Measurements from ENCODE around the gene RPL31. TPM values are rescaled to one million over a fixed set of nuclear protein-coding genes. Genes with fewer than 3 reads are reported as not detected.

RPL31 gene
- 1,000 to 10,000 TPM; 2,508 to 2,984 (median 2,727) TPM for polyA plus RNA-seq (ENCODE audit: insufficient read length in 4 of 4)

GRCh38 chr2:101001691-101002561 lies at the start of gene RPL31:
RPL31 (plus strand) TSS chr2:101002289; CDS start chr2:101002702, 413 bp downstream.
- peak; percentile 90 to 97 (median 96) for DNase-seq (ENCODE audit: low read depth in 4 of 4, low spot score in 3 of 4)

GRCh38 chr2:100952512-100952911 lies 49.6 kb upstream of the RPL31 start:
- DNase-seq (ENCODE audit: low read depth in 4 of 4, low spot score in 3 of 4): no peak

GRCh38 chr2:100953406-100954043 lies 48.6 kb upstream of the RPL31 start:
- no peak for DNase-seq (ENCODE audit: low read depth in 4 of 4, low spot score in 3 of 4)

- no peak for DNase-seq (ENCODE audit: low read depth in 4 of 4, low spot score in 3 of 4)
Measured at GRCh38 chr2:100954044-100954420, 48.1 kb upstream of the RPL31 start.

- no peak for DNase-seq (ENCODE audit: low read depth in 4 of 4, low spot score in 3 of 4)
Measured at GRCh38 chr2:100955226-100955625, 46.9 kb upstream of the RPL31 start.

GRCh38 chr2:100956081-100956480 lies 46.0 kb upstream of the RPL31 start:
- no peak for DNase-seq (ENCODE audit: low read depth in 4 of 4, low spot score in 3 of 4)

GRCh38 chr2:100957996-100958653 lies 44.0 kb upstream of the RPL31 start:
- no peak for DNase-seq (ENCODE audit: low read depth in 4 of 4, low spot score in 3 of 4)

GRCh38 chr2:100959225-100959880 lies 42.7 kb upstream of the RPL31 start:
- DNase-seq (ENCODE audit: low read depth in 4 of 4, low spot score in 3 of 4): no peak

GRCh38 chr2:100960688-100961087 lies 41.4 kb upstream of the RPL31 start:
- DNase-seq (ENCODE audit: low read depth in 4 of 4, low spot score in 3 of 4): no peak

GRCh38 chr2:100962366-100963025 lies 39.6 kb upstream of the RPL31 start:
- no peak for DNase-seq (ENCODE audit: low read depth in 4 of 4, low spot score in 3 of 4)

- no peak for DNase-seq (ENCODE audit: low read depth in 4 of 4, low spot score in 3 of 4)
Measured at GRCh38 chr2:100963026-100963375, 39.1 kb upstream of the RPL31 start.

- DNase-seq (ENCODE audit: low read depth in 4 of 4, low spot score in 3 of 4): no peak
Measured at GRCh38 chr2:100964222-100964621, 37.9 kb upstream of the RPL31 start.

GRCh38 chr2:100964681-100965169 lies 37.4 kb upstream of the RPL31 start:
- no peak for DNase-seq (ENCODE audit: low read depth in 4 of 4, low spot score in 3 of 4)

GRCh38 chr2:100965596-100965995 lies 36.5 kb upstream of the RPL31 start:
- no peak for DNase-seq (ENCODE audit: low read depth in 4 of 4, low spot score in 3 of 4)

GRCh38 chr2:100967716-100968115 lies 34.4 kb upstream of the RPL31 start:
- no peak for DNase-seq (ENCODE audit: low read depth in 4 of 4, low spot score in 3 of 4)

GRCh38 chr2:100968146-100969145 lies 33.6 kb upstream of the RPL31 start:
- no peak for DNase-seq (ENCODE audit: low read depth in 4 of 4, low spot score in 3 of 4)

GRCh38 chr2:100969998-100970397 lies 32.1 kb upstream of the RPL31 start:
- no peak for DNase-seq (ENCODE audit: low read depth in 4 of 4, low spot score in 3 of 4)

- DNase-seq (ENCODE audit: low read depth in 4 of 4, low spot score in 3 of 4): no peak
Measured at GRCh38 chr2:100971221-100971620, 30.9 kb upstream of the RPL31 start.

- no peak for DNase-seq (ENCODE audit: low read depth in 4 of 4, low spot score in 3 of 4)
Measured at GRCh38 chr2:100972452-100972851, 29.6 kb upstream of the RPL31 start.

All from right renal pelvis (tissue), 4 donors.